Measurements from ENCODE around the gene DNAL1.
"Not testable (repeated sequence)": the region's sequence is repeated elsewhere in the genome, so short reads cannot be mapped to it uniquely, and the experiment has no call there.

Gene DNAL1

GRCh38 chr14:73625706-73626105 lies 19.1 kb upstream of the DNAL1 start:
- Mint-ChIP-seq H3K9me3 (no peaks in the 10 kb centered on the region), H3K27me3 (peaks cover 0 to 5% of the 10 kb centered on the region in 2 donors), H3K4me3 (no peak overlapping the region), H3K27ac (no peak overlapping the region), H3K36me3 (ENCODE audit: insufficient read depth) (no peaks in the 10 kb centered on the region), H3K4me1 (ENCODE audit: low read depth in 2 of 2) (no peaks in the 10 kb centered on the region)
- DNase-seq (no peak), ATAC-seq (replicated peaks) (no peak)

GRCh38 chr14:73627151-73627558 lies 17.6 kb upstream of the DNAL1 start:
- Mint-ChIP-seq H3K4me1 (ENCODE audit: low read depth in 2 of 2) (no peaks in the 10 kb centered on the region), H3K4me3 (no peak overlapping the region), H3K36me3 (ENCODE audit: insufficient read depth) (no peaks in the 10 kb centered on the region), H3K27me3 (peaks cover 0 to 5% of the 10 kb centered on the region in 2 donors), H3K27ac (no peak overlapping the region), H3K9me3 (no peaks in the 10 kb centered on the region)
- DNase-seq (no peak), ATAC-seq (replicated peaks) (no peak)

- H3K27me3 Mint-ChIP-seq, result peaks cover 0 to 5% of the 10 kb centered on the region in 2 donors
- peaks cover 5 to 6% of the 10 kb centered on the region in 2 donors for H3K4me1 Mint-ChIP-seq (ENCODE audit: low read depth in 2 of 2)
- no peak overlapping the region for H3K4me3 Mint-ChIP-seq
- ATAC-seq (replicated peaks) (no peak), DNase-seq (no peak)
- no peak overlapping the region for H3K27ac Mint-ChIP-seq
- no peaks in the 10 kb centered on the region for H3K9me3 Mint-ChIP-seq
- no peaks in the 10 kb centered on the region for H3K36me3 Mint-ChIP-seq (ENCODE audit: insufficient read depth)
Measured at GRCh38 chr14:73630009-73630780, 14.6 kb upstream of the DNAL1 start.

GRCh38 chr14:73633116-73634010 lies 11.4 kb upstream of the DNAL1 start:
- peak overlapping the region; percentile 66 to 79 for H3K27ac Mint-ChIP-seq
- no peaks in the 10 kb centered on the region for H3K9me3 Mint-ChIP-seq
- H3K36me3 Mint-ChIP-seq (ENCODE audit: insufficient read depth), result no peaks in the 10 kb centered on the region
- H3K4me1 Mint-ChIP-seq (ENCODE audit: low read depth in 2 of 2), result peaks cover 5 to 6% of the 10 kb centered on the region in 2 donors
- DNase-seq (peak; percentile 50 to 56 (median 53)), ATAC-seq (replicated peaks) (peak; percentile 90)
- peak overlapping the region; percentile 70 to 73 for H3K4me3 Mint-ChIP-seq
- peaks cover 0 to 5% of the 10 kb centered on the region in 2 donors for H3K27me3 Mint-ChIP-seq

- H3K27ac Mint-ChIP-seq, result peak overlapping the region in 1 of 2 donors; percentile 66
Measured at GRCh38 chr14:73634011-73634833, 10.6 kb upstream of the DNAL1 start.

GRCh38 chr14:73636355-73636754 lies 8.4 kb upstream of the DNAL1 start:
- H3K9me3 Mint-ChIP-seq; ATAC-seq (replicated peaks); H3K36me3 Mint-ChIP-seq (ENCODE audit: insufficient read depth); DNase-seq; H3K27me3 Mint-ChIP-seq; H3K4me1 Mint-ChIP-seq (ENCODE audit: low read depth in 2 of 2); H3K27ac Mint-ChIP-seq; H3K4me3 Mint-ChIP-seq: not testable (repeated sequence)

More at GRCh38 chr14:73634011-73634833, 10.6 kb upstream of the DNAL1 start:
- ATAC-seq (replicated peaks) (no peak), DNase-seq (no peak)
- Mint-ChIP-seq H3K36me3 (ENCODE audit: insufficient read depth) (no peaks in the 10 kb centered on the region), H3K4me3 (peak overlapping the region; percentile 70 to 73), H3K27me3 (peaks cover 0 to 2% of the 10 kb centered on the region in 2 donors), H3K9me3 (no peaks in the 10 kb centered on the region), H3K4me1 (ENCODE audit: low read depth in 2 of 2) (peaks cover 5 to 6% of the 10 kb centered on the region in 2 donors)

GRCh38 chr14:73637830-73638229 lies 7.0 kb upstream of the DNAL1 start:
- Mint-ChIP-seq H3K27ac (no peak overlapping the region), H3K36me3 (ENCODE audit: insufficient read depth) (no peaks in the 10 kb centered on the region), H3K27me3 (no peaks in the 10 kb centered on the region), H3K9me3 (no peaks in the 10 kb centered on the region), H3K4me3 (no peak overlapping the region), H3K4me1 (ENCODE audit: low read depth in 2 of 2) (peaks cover 5 to 6% of the 10 kb centered on the region in 2 donors)
- ATAC-seq (replicated peaks) (no peak), DNase-seq (no peak)

GRCh38 chr14:73640796-73641365 lies 3.9 kb upstream of the DNAL1 start:
- Mint-ChIP-seq H3K36me3 (ENCODE audit: insufficient read depth) (peaks cover 5% of the 10 kb centered on the region), H3K4me3 (no peak overlapping the region), H3K27me3 (no peaks in the 10 kb centered on the region), H3K27ac (peak overlapping the region in 1 of 2 donors; percentile 35), H3K4me1 (ENCODE audit: low read depth in 2 of 2) (peaks cover 14 to 16% of the 10 kb centered on the region in 2 donors), H3K9me3 (no peaks in the 10 kb centered on the region)
- DNase-seq (no peak), ATAC-seq (replicated peaks) (peak; percentile 16)

- Mint-ChIP-seq H3K4me3 (peak overlapping the region; percentile 91 to 93), H3K4me1 (ENCODE audit: low read depth in 2 of 2) (peaks cover 14 to 18% of the 10 kb centered on the region in 2 donors), H3K27ac (peak overlapping the region; percentile 94 to 98), H3K9me3 (no peaks in the 10 kb centered on the region), H3K36me3 (ENCODE audit: insufficient read depth) (peaks cover 8% of the 10 kb centered on the region), H3K27me3 (no peaks in the 10 kb centered on the region)
- DNase-seq (no peak), ATAC-seq (replicated peaks) (no peak)
Measured at GRCh38 chr14:73645248-73645610, 443 bp downstream of the DNAL1 start.

GRCh38 chr14:73651005-73651404 lies 6.2 kb downstream of the DNAL1 start:
- Mint-ChIP-seq H3K4me3 (no peak overlapping the region), H3K36me3 (ENCODE audit: insufficient read depth) (peaks cover 6% of the 10 kb centered on the region), H3K4me1 (ENCODE audit: low read depth in 2 of 2) (no peaks in the 10 kb centered on the region), H3K27me3 (no peaks in the 10 kb centered on the region), H3K27ac (no peak overlapping the region), H3K9me3 (no peaks in the 10 kb centered on the region)
- no peak for DNase-seq
- ATAC-seq (replicated peaks), result no peak

GRCh38 chr14:73655851-73656250 lies 11.1 kb downstream of the DNAL1 start:
- Mint-ChIP-seq H3K9me3 (no peaks in the 10 kb centered on the region), H3K27me3 (no peaks in the 10 kb centered on the region), H3K36me3 (ENCODE audit: insufficient read depth) (peaks cover 11% of the 10 kb centered on the region), H3K4me1 (ENCODE audit: low read depth in 2 of 2) (no peaks in the 10 kb centered on the region), H3K27ac (no peak overlapping the region), H3K4me3 (no peak overlapping the region)
- ATAC-seq (replicated peaks) (no peak), DNase-seq (no peak)

- not testable (repeated sequence) for H3K36me3 Mint-ChIP-seq (ENCODE audit: insufficient read depth); H3K4me1 Mint-ChIP-seq (ENCODE audit: low read depth in 2 of 2); H3K27me3 Mint-ChIP-seq; DNase-seq; ATAC-seq (replicated peaks); H3K9me3 Mint-ChIP-seq; H3K4me3 Mint-ChIP-seq
- H3K27ac Mint-ChIP-seq, result peak overlapping the region in 1 of 2 donors; percentile 44
Measured at GRCh38 chr14:73659202-73659601, 14.4 kb downstream of the DNAL1 start.

- no peak for ATAC-seq (replicated peaks)
- H3K9me3 Mint-ChIP-seq, result no peaks in the 10 kb centered on the region
- H3K4me3 Mint-ChIP-seq, result no peak overlapping the region
- H3K27me3 Mint-ChIP-seq, result no peaks in the 10 kb centered on the region
- no peaks in the 10 kb centered on the region for H3K4me1 Mint-ChIP-seq (ENCODE audit: low read depth in 2 of 2)
- DNase-seq, result no peak
- H3K36me3 Mint-ChIP-seq (ENCODE audit: insufficient read depth), result peaks cover 11% of the 10 kb centered on the region
- no peak overlapping the region for H3K27ac Mint-ChIP-seq
Measured at GRCh38 chr14:73660511-73660910, 15.7 kb downstream of the DNAL1 start.
